Activated CD4-positive, alpha-beta T cell treated with anti-CD3 and anti-CD28 coated beads, Interleukin-2, amount 10 ng/mL, durations not matched to agents 24 days and 14 days (primary cell): ENCODE data around the gene CDKAL1. TPM values are rescaled to one million over a fixed set of nuclear protein-coding genes. Genes with fewer than 3 reads are reported as not detected.
"Not testable (repeated sequence)": the region's sequence is repeated elsewhere in the genome, so short reads cannot be mapped to it uniquely, and the experiment has no call there.

ENCODE experiments used
- DNase-seq: peaks from one replicate; pipeline ENCODE4 v3.0.0; 2022
- H3K27ac Mint-ChIP-seq: one replicate; pipeline ENCODE4 v1.8.0; 2022; ENCODE audit warnings: mild to moderate bottlenecking, mixed read lengths
- H3K27me3 Mint-ChIP-seq: one replicate; pipeline ENCODE4 v1.8.0; 2022; ENCODE audit warnings: mixed read lengths
- H3K36me3 Mint-ChIP-seq: one replicate; pipeline ENCODE4 v1.8.0; 2022; ENCODE audit warnings: low read depth, mild to moderate bottlenecking, mixed read lengths
- H3K4me1 Mint-ChIP-seq: one replicate; pipeline ENCODE4 v1.8.0; 2021; ENCODE audit warnings: mixed read lengths
- H3K4me3 Mint-ChIP-seq: one replicate; pipeline ENCODE4 v1.8.0; 2022; ENCODE audit warnings: mild to moderate bottlenecking, moderate library complexity, mixed read lengths
- H3K9me3 Mint-ChIP-seq: one replicate; pipeline ENCODE4 v1.8.0; 2021; ENCODE audit warnings: mixed read lengths
- intact Hi-C: fragments of 100-400 bp; cut with micrococcal nuclease; formaldehyde crosslinking; loops from one replicate; pipeline ENCODE4 v1.15.1; 2023
- total RNA-seq: library from RNA; stranded (reverse); gene quantifications from 2 replicates; pipeline ENCODE4 v1.2.3, GENCODE V29; 2022

Gene CDKAL1
- 28.5 and 29.1 TPM in 2 replicates for total RNA-seq

- peak; percentile 97 for DNase-seq
- intact Hi-C loops: loop anchor here (1.0 to 2.0 kb wide), 4 partner anchors 9 to 904 kb away; partner anchors contain the start of gene E2F3
- H3K4me1 Mint-ChIP-seq: peaks cover 37% of the 10 kb centered on the region
- peaks cover 2% of the 10 kb centered on the region for H3K27me3 Mint-ChIP-seq
- peak within 1 kb of the TSS; percentile 96 for H3K4me3 Mint-ChIP-seq
- H3K36me3 Mint-ChIP-seq: peaks cover 19% of the 10 kb centered on the region
- H3K27ac Mint-ChIP-seq: peak within 1 kb of the TSS; percentile 95
- no peaks in the 10 kb centered on the region for H3K9me3 Mint-ChIP-seq
Observed at GRCh38 chr6:20534295-20535262, at the start of gene CDKAL1. TSS of gene CDKAL1 (plus strand) at chr6:20534457. CDS start at chr6:20546351, 11,894 bp downstream.

GRCh38 chr6:20486641-20487040, 47.6 kb upstream of the CDKAL1 start:
- Mint-ChIP-seq H3K4me1 (peaks cover 1% of the 10 kb centered on the region), H3K27ac (no peak overlapping the region), H3K27me3 (no peaks in the 10 kb centered on the region), H3K9me3 (peaks cover 5% of the 10 kb centered on the region), H3K36me3 (peaks cover 67% of the 10 kb centered on the region), H3K4me3 (no peak overlapping the region)
- intact Hi-C loops: no loop called here
- DNase-seq: no peak

- intact Hi-C loops: no loop called here
- H3K4me3 Mint-ChIP-seq: no peak overlapping the region
- no peak for DNase-seq
- H3K9me3 Mint-ChIP-seq: peaks cover 5% of the 10 kb centered on the region
- H3K27ac Mint-ChIP-seq: no peak overlapping the region
- H3K27me3 Mint-ChIP-seq: no peaks in the 10 kb centered on the region
- H3K36me3 Mint-ChIP-seq: peaks cover 63% of the 10 kb centered on the region
- H3K4me1 Mint-ChIP-seq: peaks cover 1% of the 10 kb centered on the region
Observed at GRCh38 chr6:20487669-20488375, 46.4 kb upstream of the CDKAL1 start.

GRCh38 chr6:20490591-20490990, 43.7 kb upstream of the CDKAL1 start:
- intact Hi-C loops: no loop called here
- Mint-ChIP-seq H3K27me3 (no peaks in the 10 kb centered on the region), H3K36me3 (peaks cover 47% of the 10 kb centered on the region), H3K27ac (no peak overlapping the region), H3K4me3 (no peak overlapping the region), H3K9me3 (peaks cover 5% of the 10 kb centered on the region), H3K4me1 (peaks cover 1% of the 10 kb centered on the region)
- no peak for DNase-seq

- no peak overlapping the region for H3K4me3 Mint-ChIP-seq
- H3K27ac Mint-ChIP-seq: no peak overlapping the region
- peaks cover 39% of the 10 kb centered on the region for H3K36me3 Mint-ChIP-seq
- H3K4me1 Mint-ChIP-seq: peaks cover under 1% of the 10 kb centered on the region
- H3K9me3 Mint-ChIP-seq: peaks cover under 1% of the 10 kb centered on the region
- no peak for DNase-seq
- intact Hi-C loops: no loop called here
- H3K27me3 Mint-ChIP-seq: no peaks in the 10 kb centered on the region
Observed at GRCh38 chr6:20492099-20492498, 42.2 kb upstream of the CDKAL1 start.

- Mint-ChIP-seq H3K4me3 (no peak overlapping the region), H3K9me3 (peaks cover 4% of the 10 kb centered on the region), H3K36me3 (peaks cover 4% of the 10 kb centered on the region), H3K27ac (no peak overlapping the region), H3K27me3 (peaks cover 11% of the 10 kb centered on the region), H3K4me1 (peaks cover 2% of the 10 kb centered on the region)
- DNase-seq: no peak
- intact Hi-C loops: no loop called here
Observed at GRCh38 chr6:20497216-20498040, 36.8 kb upstream of the CDKAL1 start.

GRCh38 chr6:20498041-20498385, 36.2 kb upstream of the CDKAL1 start:
- Mint-ChIP-seq H3K9me3 (peaks cover 4% of the 10 kb centered on the region), H3K4me1 (peaks cover 2% of the 10 kb centered on the region), H3K27ac (no peak overlapping the region), H3K27me3 (peaks cover 11% of the 10 kb centered on the region), H3K36me3 (peaks cover 2% of the 10 kb centered on the region), H3K4me3 (no peak overlapping the region)
- intact Hi-C loops: no loop called here
- no peak for DNase-seq

GRCh38 chr6:20509212-20509611, 25.0 kb upstream of the CDKAL1 start:
- Mint-ChIP-seq H3K4me1 (no peaks in the 10 kb centered on the region), H3K27me3 (peaks cover 14% of the 10 kb centered on the region), H3K27ac (no peak overlapping the region), H3K9me3 (no peaks in the 10 kb centered on the region), H3K36me3 (no peaks in the 10 kb centered on the region), H3K4me3 (no peak overlapping the region)
- DNase-seq: no peak
- intact Hi-C loops: no loop called here

GRCh38 chr6:20511852-20512251, 22.4 kb upstream of the CDKAL1 start:
- intact Hi-C loops: no loop called here
- H3K27ac Mint-ChIP-seq: no peak overlapping the region
- no peaks in the 10 kb centered on the region for H3K36me3 Mint-ChIP-seq
- no peak for DNase-seq
- no peaks in the 10 kb centered on the region for H3K4me1 Mint-ChIP-seq
- H3K4me3 Mint-ChIP-seq: no peak overlapping the region
- H3K27me3 Mint-ChIP-seq: peaks cover 15% of the 10 kb centered on the region
- H3K9me3 Mint-ChIP-seq: no peaks in the 10 kb centered on the region

- H3K9me3 Mint-ChIP-seq, DNase-seq, H3K27ac Mint-ChIP-seq, H3K36me3 Mint-ChIP-seq, intact Hi-C loops, H3K4me3 Mint-ChIP-seq: not testable (repeated sequence)
- Mint-ChIP-seq H3K27me3 (peaks cover 13% of the 10 kb centered on the region), H3K4me1 (peaks cover 12% of the 10 kb centered on the region)
Observed at GRCh38 chr6:20525208-20525607, 9.0 kb upstream of the CDKAL1 start.

- intact Hi-C loops: loop anchor here (1.0 to 2.0 kb wide), 3 partner anchors 238 to 436 kb away; partner anchors contain the start of gene MBOAT1
- not testable (repeated sequence) for H3K36me3 Mint-ChIP-seq, H3K4me3 Mint-ChIP-seq, H3K27me3 Mint-ChIP-seq, H3K9me3 Mint-ChIP-seq
- H3K27ac Mint-ChIP-seq: peak overlapping the region; percentile 30
- H3K4me1 Mint-ChIP-seq: peaks cover 22% of the 10 kb centered on the region
- peak; percentile 68 for DNase-seq
Observed at GRCh38 chr6:20529086-20529448, 5.2 kb upstream of the CDKAL1 start.

- H3K27me3 Mint-ChIP-seq: peaks cover 2% of the 10 kb centered on the region
- DNase-seq: no peak
- peak overlapping the region; percentile 41 for H3K27ac Mint-ChIP-seq
- no peaks in the 10 kb centered on the region for H3K9me3 Mint-ChIP-seq
- H3K4me1 Mint-ChIP-seq: peaks cover 38% of the 10 kb centered on the region
- peaks cover 13% of the 10 kb centered on the region for H3K36me3 Mint-ChIP-seq
- no peak overlapping the region for H3K4me3 Mint-ChIP-seq
- intact Hi-C loops: no loop called here
Observed at GRCh38 chr6:20532881-20533280, 1.4 kb upstream of the CDKAL1 start.

GRCh38 chr6:20533746-20534294, 437 bp upstream of the CDKAL1 start:
- Mint-ChIP-seq H3K4me3 (peak overlapping the region; percentile 96), H3K36me3 (peaks cover 15% of the 10 kb centered on the region), H3K9me3 (no peaks in the 10 kb centered on the region), H3K27ac (peak overlapping the region; percentile 95), H3K4me1 (peaks cover 36% of the 10 kb centered on the region), H3K27me3 (peaks cover 2% of the 10 kb centered on the region)
- no peak for DNase-seq
- intact Hi-C loops: loop anchor here (1.0 to 2.0 kb wide), 4 partner anchors 9 to 905 kb away; partner anchors contain the start of gene E2F3
